Measurements from ENCODE around the gene CTPS2.

Gene CTPS2

DNA sequence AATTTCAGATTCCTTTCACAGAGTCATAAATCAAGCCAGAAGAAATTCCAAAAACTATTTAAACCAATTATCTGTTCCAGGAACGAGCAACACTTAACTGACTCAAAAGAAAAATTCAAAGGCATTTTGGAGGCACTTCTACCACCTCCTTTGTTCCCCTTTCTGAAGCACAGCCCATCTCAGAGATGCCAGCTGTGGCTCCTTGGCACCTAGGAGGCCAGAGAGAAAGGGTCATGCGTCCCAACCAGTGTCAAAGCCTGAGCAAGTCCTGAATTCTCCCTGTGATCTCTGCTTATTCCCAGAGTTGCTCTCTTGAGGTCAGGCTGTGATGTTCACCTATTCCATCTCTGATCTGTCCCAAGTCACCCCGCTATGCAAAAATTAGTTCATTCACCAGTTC is 167.5 kb downstream of the CTPS2 start:
- no peak overlapping the region for H3K4me3 ChIP-seq (ENCODE audit: low read depth, low read length)
- TF ChIP-seq, protein P1, sequence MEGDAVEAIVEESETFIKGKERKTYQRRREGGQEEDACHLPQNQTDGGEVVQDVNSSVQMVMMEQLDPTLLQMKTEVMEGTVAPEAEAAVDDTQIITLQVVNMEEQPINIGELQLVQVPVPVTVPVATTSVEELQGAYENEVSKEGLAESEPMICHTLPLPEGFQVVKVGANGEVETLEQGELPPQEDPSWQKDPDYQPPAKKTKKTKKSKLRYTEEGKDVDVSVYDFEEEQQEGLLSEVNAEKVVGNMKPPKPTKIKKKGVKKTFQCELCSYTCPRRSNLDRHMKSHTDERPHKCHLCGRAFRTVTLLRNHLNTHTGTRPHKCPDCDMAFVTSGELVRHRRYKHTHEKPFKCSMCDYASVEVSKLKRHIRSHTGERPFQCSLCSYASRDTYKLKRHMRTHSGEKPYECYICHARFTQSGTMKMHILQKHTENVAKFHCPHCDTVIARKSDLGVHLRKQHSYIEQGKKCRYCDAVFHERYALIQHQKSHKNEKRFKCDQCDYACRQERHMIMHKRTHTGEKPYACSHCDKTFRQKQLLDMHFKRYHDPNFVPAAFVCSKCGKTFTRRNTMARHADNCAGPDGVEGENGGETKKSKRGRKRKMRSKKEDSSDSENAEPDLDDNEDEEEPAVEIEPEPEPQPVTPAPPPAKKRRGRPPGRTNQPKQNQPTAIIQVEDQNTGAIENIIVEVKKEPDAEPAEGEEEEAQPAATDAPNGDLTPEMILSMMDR (IDR thresholded peaks at IDR 0.05; ENCODE audit: low read depth, low read length, missing control alignments): no peak
- no peak for DNase-seq (ENCODE audit: low read depth)

Measured in GM12864 (cell line).